ENCODE measurements around the gene PIK3R1.

The PIK3R1 gene

DNA sequence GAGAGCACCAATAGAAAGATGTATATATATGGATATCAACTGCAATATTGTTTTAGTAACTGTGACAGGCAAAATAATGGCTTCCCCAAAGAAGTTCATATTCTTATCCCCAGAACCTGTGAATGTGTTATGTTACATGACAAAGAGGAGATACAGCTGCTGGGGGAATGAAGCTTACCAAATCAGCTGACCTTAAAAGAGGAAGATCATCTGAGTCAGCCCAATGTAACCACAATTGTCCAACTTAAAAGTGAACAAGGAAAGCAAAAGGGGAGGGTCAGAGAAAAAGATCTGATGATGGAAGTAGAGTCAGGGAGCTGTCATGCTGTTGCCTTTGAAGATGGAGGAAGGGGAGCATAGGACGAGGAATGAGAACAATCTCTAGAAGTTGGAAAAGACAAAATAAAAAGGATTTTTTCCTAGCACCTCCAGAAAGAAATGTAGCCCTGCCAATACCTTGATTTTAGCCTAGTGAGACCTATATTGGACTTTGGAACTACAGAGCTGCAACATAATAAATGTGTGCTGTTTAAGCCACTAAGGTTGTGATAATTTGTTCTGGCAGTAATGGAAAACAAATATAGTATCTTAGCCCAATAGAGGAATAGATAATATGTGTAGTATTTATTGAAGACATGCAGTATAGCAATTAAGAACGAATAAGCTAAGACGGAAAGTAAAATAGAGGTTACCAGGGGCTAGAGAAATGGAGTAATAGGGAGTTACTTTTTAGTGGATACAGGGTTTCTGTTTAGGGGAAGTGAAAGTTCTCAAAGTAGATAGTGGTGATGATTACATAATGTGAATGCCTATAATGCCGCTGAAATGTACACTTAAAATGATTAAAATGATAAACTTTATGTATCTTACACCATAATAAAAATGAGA, 115.9 kb downstream of the PIK3R1 start:
- no peak for DNase-seq (ENCODE audit: low spot score)

DNA sequence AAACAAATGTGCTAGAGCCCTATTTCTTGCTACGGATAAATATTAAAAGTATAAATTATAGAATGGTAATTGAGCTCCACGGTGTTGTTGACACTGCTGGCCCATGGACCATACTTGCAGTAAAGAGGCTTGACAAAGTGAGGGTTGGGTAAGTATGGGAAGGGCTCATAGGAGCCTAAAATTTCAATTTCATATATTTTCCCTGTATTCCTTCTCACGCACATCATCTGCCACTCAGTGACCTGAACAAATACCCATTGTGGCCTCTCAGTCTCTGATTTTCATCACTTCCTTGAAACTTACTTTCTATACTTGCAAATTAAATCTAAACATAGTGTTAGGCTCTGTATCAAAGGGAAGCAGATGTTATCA, 116.5 kb downstream of the PIK3R1 start:
- no peak for DNase-seq (ENCODE audit: low spot score)

DNA sequence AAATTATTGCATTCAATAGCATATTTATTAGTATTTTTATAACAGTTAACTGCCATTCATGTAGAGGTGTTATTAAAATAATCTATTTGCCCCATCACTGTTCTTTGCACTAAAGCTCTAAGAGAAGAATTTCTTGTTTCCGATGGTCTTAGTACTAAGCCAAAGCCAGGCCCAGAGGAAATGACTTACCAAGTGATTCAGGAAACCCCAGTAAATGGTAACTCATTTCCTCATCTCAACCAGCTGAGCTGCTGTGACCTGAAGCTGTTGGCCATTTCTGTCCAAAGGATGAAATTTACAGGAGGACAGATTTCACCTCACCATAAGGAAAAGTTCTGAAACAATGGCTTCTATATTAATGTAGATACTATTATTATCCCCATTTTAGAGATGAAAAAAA, 117.0 kb downstream of the PIK3R1 start:
- no peak for DNase-seq (ENCODE audit: low spot score)

DNA sequence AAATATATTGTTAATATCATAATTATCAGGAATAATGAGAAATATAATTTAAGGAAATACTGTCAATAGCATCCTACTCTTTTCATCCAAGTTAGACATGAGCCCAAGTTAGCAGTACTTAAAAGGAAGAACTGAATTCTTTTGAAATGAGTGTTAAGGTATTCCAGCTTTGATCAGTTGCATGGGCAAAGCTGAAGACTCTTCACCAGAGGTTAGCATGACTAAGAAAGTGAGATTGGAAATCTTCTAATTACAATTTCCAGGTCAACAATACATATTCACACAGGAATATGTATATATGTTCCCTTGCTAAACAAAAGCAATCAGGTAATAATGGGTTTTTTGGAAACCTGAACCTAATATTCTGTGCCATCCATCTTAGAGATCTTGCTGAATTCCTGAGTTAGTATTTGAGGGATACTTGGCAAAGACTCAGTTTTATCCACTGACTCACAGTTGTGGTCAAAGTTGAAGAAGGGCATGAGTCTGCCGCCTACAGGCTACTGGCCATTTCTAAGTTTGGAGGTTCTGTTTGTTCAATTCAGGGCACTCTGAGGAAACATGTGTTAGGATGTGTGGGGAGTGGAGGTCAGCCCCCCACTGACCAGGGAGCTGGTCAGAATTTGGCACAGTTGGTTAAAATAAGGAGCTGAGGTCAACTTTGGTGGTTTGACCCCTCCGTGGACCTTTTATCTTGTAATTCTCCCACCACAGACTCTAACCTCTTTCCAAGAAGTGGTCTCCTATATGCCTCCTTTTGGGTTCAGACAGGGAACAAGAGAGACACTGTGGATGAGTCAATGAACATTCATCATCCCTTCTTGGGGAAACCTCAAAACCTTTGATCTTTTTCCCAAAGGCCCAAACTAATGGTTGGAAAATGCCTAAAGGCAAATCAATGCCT, 118.3 kb downstream of the PIK3R1 start:
- peak; percentile 69 for DNase-seq (ENCODE audit: low spot score)

DNA sequence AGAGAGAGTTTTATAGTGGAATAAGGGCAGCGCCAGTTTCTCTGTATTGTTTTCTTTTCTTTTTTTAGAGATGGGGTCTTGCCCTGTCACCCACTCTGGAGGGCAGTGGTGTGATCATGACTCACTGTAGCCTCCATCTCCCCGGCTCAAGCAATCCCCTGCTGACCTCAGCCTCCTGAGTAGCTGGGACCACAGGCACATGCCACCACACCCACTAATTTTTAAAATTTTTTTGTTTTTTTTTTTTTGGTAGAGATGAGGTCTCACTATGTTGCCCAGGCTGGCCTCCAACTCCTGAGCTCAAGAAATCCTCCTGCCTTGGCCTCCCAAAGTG, 119.0 kb downstream of the PIK3R1 start:
- no peak for DNase-seq (ENCODE audit: low spot score)

- DNase-seq (ENCODE audit: low spot score), result no peak
Measured at GRCh38 chr5:68335075-68335474, 119.5 kb downstream of the PIK3R1 start.

DNA sequence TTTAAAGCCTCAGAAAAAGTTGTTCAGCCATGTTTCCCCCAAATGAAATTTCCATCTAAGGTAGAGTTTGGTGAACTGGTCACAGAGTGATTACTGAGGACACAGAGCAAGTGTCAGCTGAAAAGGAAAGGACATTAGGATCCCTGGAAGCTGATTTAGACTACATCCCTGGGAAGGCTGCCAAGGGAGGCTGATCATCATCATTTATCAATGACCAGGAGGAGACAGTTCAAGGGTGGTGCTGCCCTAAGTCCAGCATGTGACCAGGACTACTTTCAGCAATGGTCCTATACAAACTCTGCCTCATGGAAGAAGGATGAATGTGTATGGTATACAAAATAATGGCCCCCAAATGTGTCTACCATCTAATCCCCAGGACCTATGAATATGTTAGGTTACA, 120.6 kb downstream of the PIK3R1 start:
- DNase-seq (ENCODE audit: low spot score), result no peak

GRCh38 chr5:68337235-68337634, 121.7 kb downstream of the PIK3R1 start:
- DNase-seq (ENCODE audit: low spot score), result no peak

DNA sequence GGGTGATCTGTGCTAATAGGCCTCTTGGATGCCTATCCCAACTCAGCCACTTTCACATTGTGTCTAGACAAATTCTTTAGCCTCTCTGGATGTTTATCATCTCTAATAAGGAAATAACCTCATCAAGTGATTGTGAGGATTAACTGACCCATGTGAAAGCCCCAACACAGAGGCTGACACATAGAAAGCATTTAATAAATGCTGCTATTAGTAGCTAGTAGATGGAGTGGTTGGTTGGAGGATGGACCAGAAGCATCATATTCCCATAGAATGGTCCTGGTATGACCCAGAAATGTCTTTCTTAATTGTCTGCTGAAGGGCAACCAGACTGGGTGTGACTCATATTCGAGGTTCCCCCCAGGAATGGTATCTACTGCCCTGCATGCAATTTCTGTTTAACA, 124.4 kb downstream of the PIK3R1 start:
- no peak for DNase-seq (ENCODE audit: low spot score)

GRCh38 chr5:68341006-68341405, 125.5 kb downstream of the PIK3R1 start:
- DNase-seq (ENCODE audit: low spot score), result no peak

DNA sequence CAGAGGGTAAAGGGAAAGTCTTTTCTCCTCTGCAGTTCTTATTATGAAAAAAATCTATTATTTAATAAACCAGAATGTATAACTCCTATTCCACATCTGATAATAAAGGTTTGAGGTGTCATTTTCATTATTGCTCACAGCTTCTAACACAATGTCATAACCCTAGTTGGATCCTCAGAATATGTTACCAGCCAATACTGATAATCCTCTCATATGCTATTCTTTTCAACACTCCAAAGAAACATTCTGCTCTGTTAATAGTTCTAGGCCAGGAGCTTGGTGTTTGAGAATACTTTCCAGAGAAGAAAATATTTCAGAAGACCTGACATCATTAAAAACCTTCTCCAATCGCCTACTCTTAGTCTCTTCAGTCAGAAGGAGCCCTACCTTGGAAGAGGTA, 127.1 kb downstream of the PIK3R1 start:
- no peak for DNase-seq (ENCODE audit: low spot score)

DNA sequence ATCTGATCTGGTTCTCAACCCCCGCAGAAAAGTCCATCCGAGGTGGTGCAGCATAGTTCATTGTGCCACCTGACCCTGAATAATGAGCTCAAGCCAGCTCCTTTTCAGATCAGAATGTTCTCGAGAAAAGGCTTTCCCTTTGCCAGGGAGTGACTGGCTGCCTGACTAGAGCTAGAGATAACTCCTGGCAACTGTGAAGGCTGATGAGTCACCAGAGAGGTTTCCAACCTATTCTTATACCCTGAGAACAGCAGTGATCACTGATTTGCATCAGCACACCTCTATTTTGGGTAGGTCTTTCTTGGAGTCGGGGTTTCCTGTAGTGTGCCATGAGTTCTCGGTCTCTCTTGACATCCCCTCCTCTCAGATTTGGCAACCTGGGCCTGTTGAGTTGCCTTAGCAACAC, 127.9 kb downstream of the PIK3R1 start:
- peak; percentile 76 for DNase-seq (ENCODE audit: low spot score)

DNA sequence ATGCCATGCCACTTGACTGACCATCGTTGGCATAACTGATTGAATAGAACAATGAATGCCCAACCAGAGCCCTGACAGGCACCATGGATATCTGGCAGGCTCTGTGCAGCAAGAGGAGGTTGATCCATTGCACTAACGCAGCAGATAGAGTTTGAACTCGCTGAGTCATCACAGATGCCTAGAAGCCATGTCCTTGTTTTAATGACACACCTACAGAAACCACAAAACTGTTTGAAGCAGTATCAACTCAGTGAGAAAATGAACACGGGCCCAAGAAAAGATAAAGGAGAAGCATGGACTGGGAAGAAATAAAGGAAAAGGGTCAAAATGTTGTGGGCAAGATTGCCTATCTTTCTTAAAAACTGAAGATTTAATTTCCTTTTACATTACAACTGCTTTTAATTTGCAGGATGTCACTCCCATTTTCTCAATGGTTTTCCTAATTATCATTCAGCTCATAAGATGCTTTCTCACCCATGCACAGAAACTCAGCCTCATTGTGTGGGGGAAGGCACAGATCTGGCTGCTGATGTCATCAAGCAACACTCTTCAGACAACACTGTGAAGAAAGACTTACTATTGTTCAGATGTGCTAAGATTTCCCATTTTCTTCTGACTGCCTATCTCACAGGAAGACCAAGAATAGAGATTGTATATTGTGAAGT, 129.0 kb downstream of the PIK3R1 start:
- peak; percentile 24 for DNase-seq (ENCODE audit: low spot score)

GRCh38 chr5:68345171-68345570, 129.6 kb downstream of the PIK3R1 start:
- DNase-seq (ENCODE audit: low spot score), result no peak

GRCh38 chr5:68345582-68345981, 130.0 kb downstream of the PIK3R1 start:
- DNase-seq (ENCODE audit: low spot score), result no peak

- no peak for DNase-seq (ENCODE audit: low spot score)
Measured at GRCh38 chr5:68347536-68347935, 132.0 kb downstream of the PIK3R1 start.

GRCh38 chr5:68348447-68349222, 133.1 kb downstream of the PIK3R1 start:
- DNase-seq (ENCODE audit: low spot score), result no peak

GRCh38 chr5:68350176-68350575, 134.6 kb downstream of the PIK3R1 start:
- no peak for DNase-seq (ENCODE audit: low spot score)
